IMR-90 (cell line): ENCODE data around the gene KCNJ1. TPM values are rescaled to one million over a fixed set of nuclear protein-coding genes. Genes with fewer than 3 reads are reported as not detected.

ENCODE experiments used
- ATAC-seq: fragments of 200-7000 bp; cut with Tn5 transposase; 2 replicates; pipeline ENCODE4 v1.9.1; 2020; ENCODE audit warnings: low read depth, mild to moderate bottlenecking, moderate library complexity
- BruUV-seq: library from RNA; stranded (reverse); fragments of 400-500 nt; replicated peaks from 2 replicates; lab custom pipeline; 2021; lab: Mats Ljungman, UMichigan
- CTCF ChIA-PET: fragments of 300-600 bp; formaldehyde crosslinking; extraction: SDS; loops from one replicate; lab custom pipeline; 2021; ENCODE audit warnings: antibody characterized with exemption; lab: Yijun Ruan, JAX
- POLR2A ChIA-PET: fragments of 300-600 bp; sonication (Branson Sonifier 250); formaldehyde crosslinking; loops from one replicate; lab custom pipeline; 2022; ENCODE audit warnings: antibody characterized with exemption; ENCODE audit not compliant: unreplicated experiment; lab: Charles Lee
- DNase-seq: peaks from one replicate; pipeline ENCODE4 v3.0.0; 2013
- H2AFZ ChIP-seq: replicated peaks from 2 replicates; pipeline ENCODE3; 2013; ENCODE audit warnings: low read length, mild to moderate bottlenecking; ENCODE audit not compliant: poor library complexity
- H2AK5ac ChIP-seq: 2 replicates; pipeline ENCODE4 v1.6.1; 2013; ENCODE audit warnings: low read depth, low read length, inconsistent platforms
- H2AK9ac ChIP-seq: replicated peaks from 2 replicates; pipeline ENCODE3; 2013; ENCODE audit warnings: mild to moderate bottlenecking, low read depth, low read length, moderate library complexity; ENCODE audit not compliant: poor library complexity
- H2BK120ac ChIP-seq: 2 replicates; pipeline ENCODE4 v1.6.1; 2013; ENCODE audit warnings: low read depth, low read length, inconsistent platforms
- H2BK15ac ChIP-seq: 3 replicates; pipeline ENCODE4 v1.6.1; 2013; ENCODE audit warnings: low read depth, low read length, inconsistent platforms
- H2BK20ac ChIP-seq: 2 replicates; pipeline ENCODE4 v1.6.1; 2013; ENCODE audit warnings: low read depth, mild to moderate bottlenecking, inconsistent platforms, low read length, moderate library complexity
- H2BK5ac ChIP-seq: 2 replicates; pipeline ENCODE4 v1.6.1; 2013; ENCODE audit warnings: mild to moderate bottlenecking, low read depth, low read length, inconsistent platforms; ENCODE audit not compliant: poor library complexity, severe bottlenecking
- H3K14ac ChIP-seq: replicated peaks from 2 replicates; pipeline ENCODE4 v1.6.1; 2013; ENCODE audit warnings: low read depth, low read length, inconsistent platforms
- H3K18ac ChIP-seq: 2 replicates; pipeline ENCODE4 v1.6.1; 2013; ENCODE audit warnings: low read depth, low read length, control low read depth
- H3K23ac ChIP-seq: 2 replicates; pipeline ENCODE4 v1.6.1; 2013; ENCODE audit warnings: low read depth, low read length, inconsistent platforms
- H3K27ac ChIP-seq: 2 replicates; pipeline ENCODE4 v1.5.1; 2013; ENCODE audit warnings: mild to moderate bottlenecking, control low read depth, low read length; ENCODE audit not compliant: insufficient read depth
- H3K27me3 ChIP-seq: 2 replicates; pipeline ENCODE4 v1.6.1; 2013; ENCODE audit warnings: low read length; ENCODE audit not compliant: control insufficient read depth, insufficient read depth
- H3K36me3 ChIP-seq: 2 replicates; pipeline ENCODE4 v1.6.1; 2013; ENCODE audit warnings: low read length, mixed read lengths; ENCODE audit not compliant: control insufficient read depth, insufficient read depth
- H3K4ac ChIP-seq: 2 replicates; pipeline ENCODE4 v1.6.1; 2013; ENCODE audit warnings: low read depth, low read length, inconsistent platforms
- H3K4me1 ChIP-seq: 2 replicates; pipeline ENCODE4 v1.6.1; 2013; ENCODE audit warnings: low read length, mixed read lengths; ENCODE audit not compliant: control insufficient read depth, insufficient read depth
- H3K4me2 ChIP-seq: 2 replicates; pipeline ENCODE4 v1.6.1; 2013; ENCODE audit warnings: low read depth, mild to moderate bottlenecking, control low read depth, low read length, moderate library complexity
- H3K4me3 ChIP-seq: 2 replicates; pipeline ENCODE4 v1.5.1; 2013; ENCODE audit warnings: low read depth, mild to moderate bottlenecking, control low read depth, low read length, moderate library complexity; ENCODE audit not compliant: insufficient read depth
- H3K56ac ChIP-seq: 2 replicates; pipeline ENCODE4 v1.6.1; 2013; ENCODE audit warnings: low read length, inconsistent platforms; ENCODE audit not compliant: insufficient read depth; ENCODE audit errors: extremely low read depth
- H3K79me1 ChIP-seq, 2 experiments: 2 replicates each; pipeline ENCODE4 v1.6.1; 2013; ENCODE audit warnings: low read length in 2 of 2, inconsistent platforms in 1 of 2, low read depth in 1 of 2
- H3K9ac ChIP-seq: 2 replicates; pipeline ENCODE4 v1.6.1; 2013; ENCODE audit warnings: low read depth, low read length, control low read depth
- H3K9me1 ChIP-seq: 2 replicates; pipeline ENCODE4 v1.6.1; 2013; ENCODE audit warnings: low read length, inconsistent platforms; ENCODE audit not compliant: insufficient read depth
- H3K9me3 ChIP-seq: 2 replicates; pipeline ENCODE4 v1.6.1; 2013; ENCODE audit warnings: low read length; ENCODE audit not compliant: control insufficient read depth, insufficient read depth
- H4K20me1 ChIP-seq: 2 replicates; pipeline ENCODE4 v1.6.1; 2013; ENCODE audit warnings: low read length, inconsistent platforms; ENCODE audit not compliant: insufficient read depth
- H4K5ac ChIP-seq: 2 replicates; pipeline ENCODE4 v1.6.1; 2013; ENCODE audit warnings: mild to moderate bottlenecking, low read depth, low read length, control low read depth
- H4K8ac ChIP-seq, 2 experiments: 2 replicates each; pipeline ENCODE4 v1.6.1; 2013; ENCODE audit warnings: low read depth in 2 of 2, low read length in 2 of 2, control low read depth in 1 of 2, inconsistent platforms in 1 of 2
- H4K91ac ChIP-seq: 2 replicates; pipeline ENCODE4 v1.6.1; 2013; ENCODE audit warnings: low read depth, low read length, inconsistent platforms; ENCODE audit not compliant: insufficient read depth
- BHLHE40 ChIP-seq: fragments of 150-350 bp; IDR thresholded peaks from 2 replicates; pipeline ENCODE4 v1.6.1; 2016; ENCODE audit warnings: mild to moderate bottlenecking, low read depth, low read length
- MAFK ChIP-seq: IDR thresholded peaks from 2 replicates; pipeline ENCODE4 v1.6.1; 2012; ENCODE audit warnings: low read depth, low read length, improper control_type of control experiment
- NFE2L2 ChIP-seq: fragments of 150-350 bp; IDR thresholded peaks from 2 replicates; pipeline ENCODE4 v1.6.1; 2016; ENCODE audit warnings: low read depth, mild to moderate bottlenecking, low read length
- WGBS, 2 experiments: methylation state at CpG; one replicate each; pipeline versions ENCODE4 v1.1.5 to v1.1.7; 2013; ENCODE audit warnings: missing lambda C conversion rate in 2 of 2; ENCODE audit not compliant: insufficient read length in 1 of 2; ENCODE audit errors: extremely low coverage in 2 of 2; 5-methylcytosine and 5-hydroxymethylcytosine counted together
- dilution Hi-C: fragments of 300-500 bp; cut with HindIII; formaldehyde crosslinking; loops from one replicate; pipeline ENCODE4 v1.14.3; 2018; ENCODE audit warnings: low sequenced_read_pairs; ENCODE audit not compliant: unreplicated experiment
- in situ Hi-C: fragments of 300-500 bp; cut with MboI; formaldehyde crosslinking; loops from 3 replicates; pipeline ENCODE4 v1.14.3; 2019; ENCODE audit warnings: low sequenced_read_pairs, inconsistent platforms, mixed read lengths
- intact Hi-C: fragments of 100-400 bp; cut with micrococcal nuclease; formaldehyde crosslinking; loops from 2 replicates; pipeline ENCODE4 v1.10.0; 2022
- polyA plus RNA-seq, 3 experiments: library from polyadenylated mRNA; depleted of rRNA; stranded (reverse); fragments of >200 nt; gene quantifications; 2 replicates each; pipeline ENCODE4 v1.2.3, GENCODE V29; 2012; ENCODE audit warnings: low replicate concordance in 1 of 3
- total RNA-seq: library from RNA; depleted of rRNA; stranded (reverse); fragments of >200 nt; gene quantifications from 2 replicates; pipeline ENCODE4 v1.2.3, GENCODE V29; 2012
- TF ChIP-seq, protein P1 (sequence below): fragments of 150-350 bp; IDR thresholded peaks from 2 replicates; pipeline ENCODE4 v1.6.1; 2017; ENCODE audit warnings: mild to moderate bottlenecking, antibody characterized with exemption, low read length, low read depth
- TF ChIP-seq, protein P2 (sequence below): conservative IDR thresholded peaks from 2 replicates; pipeline ENCODE4 v1.5.1; 2012; ENCODE audit warnings: mild to moderate bottlenecking, low read depth, low read length, improper control_type of control experiment

KCNJ1 gene
- total and polyA plus RNA-seq, 2 of the 4 experiments (the other 2 are of a cell fraction) = not detected

DNA sequence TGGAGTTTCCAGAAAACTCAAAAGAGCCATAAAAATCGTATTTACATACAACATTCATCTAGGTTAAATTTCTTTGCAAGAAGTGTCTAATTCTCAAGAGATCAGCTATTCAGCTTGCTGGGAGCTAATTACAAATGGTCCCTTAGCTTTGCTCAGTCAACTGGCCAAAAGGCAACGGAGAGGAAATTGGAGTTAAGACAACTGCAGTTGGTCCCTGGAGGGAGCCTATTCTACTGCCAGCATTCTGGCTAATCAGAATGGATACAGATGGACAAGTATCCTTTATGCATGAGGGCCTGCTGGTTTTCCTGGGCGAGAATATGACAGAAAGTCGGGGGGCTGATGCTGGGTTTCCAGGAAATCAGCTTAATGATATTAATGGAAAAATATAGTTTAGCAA is 45.5 kb downstream of the KCNJ1 start:
- Histone ChIP-seq H3K27ac (no peak overlapping the region), H2BK15ac (no peak overlapping the region), H3K4me1 (no peaks in the 10 kb centered on the region), H4K20me1 (no peaks in the 10 kb centered on the region), H4K5ac (no peak overlapping the region), H3K9ac (no peak overlapping the region), H3K9me3 (peaks cover 2% of the 10 kb centered on the region; the same call in 1 of the 2 replicates), H3K9me1 (no peaks in the 10 kb centered on the region), H2BK5ac (no peak overlapping the region), H4K8ac (no peak overlapping the region), H2BK20ac (no peak overlapping the region), H4K91ac (no peak overlapping the region), H3K56ac (no peak overlapping the region), H3K18ac (no peak overlapping the region), H3K4ac (no peak overlapping the region), H3K4me3 (no peak overlapping the region), H3K23ac (no peak overlapping the region), H2BK120ac (no peak overlapping the region), H3K14ac (no peak overlapping the region), H3K27me3 (no peaks in the 10 kb centered on the region), H3K79me1 (no peaks in the 10 kb centered on the region), H2AK5ac (no peak overlapping the region), H2AK9ac (no peak overlapping the region), H3K4me2 (no peak overlapping the region), H3K36me3 (no peaks in the 10 kb centered on the region), H2AFZ (no peak overlapping the region)
- DNase-seq = no peak
- in situ Hi-C loops (loop anchor here (10.0 kb wide), 1 partner anchor 787 kb away; no protein-coding TSS in a partner anchor), intact Hi-C loops (no loop called here), dilution Hi-C loops (no loop called here)
- BruUV-seq = no TSS peak
- POLR2A ChIA-PET = interaction anchor here (0.6 kb wide), 1 partner anchor 21 kb away, joined by 3 read pairs; no protein-coding TSS in a partner anchor
- WGBS, 2 experiments = no CpG with 5 or more reads among the region's 4 CpGs
- TF ChIP-seq BHLHE40 (no peak), NFE2L2 (no peak), MAFK (no peak)
- TF ChIP-seq, protein P1, sequence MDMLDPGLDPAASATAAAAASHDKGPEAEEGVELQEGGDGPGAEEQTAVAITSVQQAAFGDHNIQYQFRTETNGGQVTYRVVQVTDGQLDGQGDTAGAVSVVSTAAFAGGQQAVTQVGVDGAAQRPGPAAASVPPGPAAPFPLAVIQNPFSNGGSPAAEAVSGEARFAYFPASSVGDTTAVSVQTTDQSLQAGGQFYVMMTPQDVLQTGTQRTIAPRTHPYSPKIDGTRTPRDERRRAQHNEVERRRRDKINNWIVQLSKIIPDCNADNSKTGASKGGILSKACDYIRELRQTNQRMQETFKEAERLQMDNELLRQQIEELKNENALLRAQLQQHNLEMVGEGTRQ = no peak
- TF ChIP-seq, protein P2, sequence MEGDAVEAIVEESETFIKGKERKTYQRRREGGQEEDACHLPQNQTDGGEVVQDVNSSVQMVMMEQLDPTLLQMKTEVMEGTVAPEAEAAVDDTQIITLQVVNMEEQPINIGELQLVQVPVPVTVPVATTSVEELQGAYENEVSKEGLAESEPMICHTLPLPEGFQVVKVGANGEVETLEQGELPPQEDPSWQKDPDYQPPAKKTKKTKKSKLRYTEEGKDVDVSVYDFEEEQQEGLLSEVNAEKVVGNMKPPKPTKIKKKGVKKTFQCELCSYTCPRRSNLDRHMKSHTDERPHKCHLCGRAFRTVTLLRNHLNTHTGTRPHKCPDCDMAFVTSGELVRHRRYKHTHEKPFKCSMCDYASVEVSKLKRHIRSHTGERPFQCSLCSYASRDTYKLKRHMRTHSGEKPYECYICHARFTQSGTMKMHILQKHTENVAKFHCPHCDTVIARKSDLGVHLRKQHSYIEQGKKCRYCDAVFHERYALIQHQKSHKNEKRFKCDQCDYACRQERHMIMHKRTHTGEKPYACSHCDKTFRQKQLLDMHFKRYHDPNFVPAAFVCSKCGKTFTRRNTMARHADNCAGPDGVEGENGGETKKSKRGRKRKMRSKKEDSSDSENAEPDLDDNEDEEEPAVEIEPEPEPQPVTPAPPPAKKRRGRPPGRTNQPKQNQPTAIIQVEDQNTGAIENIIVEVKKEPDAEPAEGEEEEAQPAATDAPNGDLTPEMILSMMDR = no peak
- CTCF ChIA-PET = no interaction called here
- ATAC-seq = no peak
